Dendritic cell treated with granulocyte-macrophage colony-stimulating factor and Interleukin-4, amounts not matched to agents 40 ng/mL and 50 ng/mL, for 4 days (primary cell): ENCODE measurements around the gene LGR4.

Experiments used
- H3K27ac Mint-ChIP-seq: one replicate; pipeline ENCODE4 v1.8.0; 2022; ENCODE audit warnings: mild to moderate bottlenecking, mixed read lengths
- H3K27me3 Mint-ChIP-seq: one replicate; pipeline ENCODE4 v1.8.0; 2022; ENCODE audit warnings: mild to moderate bottlenecking, mixed read lengths
- H3K36me3 Mint-ChIP-seq: one replicate; pipeline ENCODE4 v1.8.0; 2022; ENCODE audit warnings: low read depth, mixed read lengths
- H3K4me1 Mint-ChIP-seq: one replicate; pipeline ENCODE4 v1.8.0; 2022; ENCODE audit warnings: low read depth, mixed read lengths
- H3K4me3 Mint-ChIP-seq: one replicate; pipeline ENCODE4 v1.8.0; 2022; ENCODE audit warnings: mild to moderate bottlenecking, moderate library complexity, mixed read lengths
- H3K9me3 Mint-ChIP-seq: one replicate; pipeline ENCODE4 v1.8.0; 2022; ENCODE audit warnings: mixed read lengths
- intact Hi-C: fragments of 100-400 bp; cut with micrococcal nuclease; formaldehyde crosslinking; loops from one replicate; pipeline ENCODE4 v1.15.0; 2022

The LGR4 gene

GRCh38 chr11:27420217-27420616 is 52.4 kb downstream of the LGR4 start:
- Mint-ChIP-seq H3K36me3 (no peaks in the 10 kb centered on the region), H3K4me1 (peaks cover 8% of the 10 kb centered on the region), H3K9me3 (no peaks in the 10 kb centered on the region), H3K27ac (no peak overlapping the region), H3K4me3 (no peak overlapping the region), H3K27me3 (no peaks in the 10 kb centered on the region)
- intact Hi-C loops, result no loop called here

GRCh38 chr11:27418356-27418755 is 54.2 kb downstream of the LGR4 start:
- intact Hi-C loops, result no loop called here

GRCh38 chr11:27416568-27417176 is 55.9 kb downstream of the LGR4 start:
- Mint-ChIP-seq H3K9me3 (no peaks in the 10 kb centered on the region), H3K27me3 (no peaks in the 10 kb centered on the region), H3K36me3 (no peaks in the 10 kb centered on the region), H3K27ac (no peak overlapping the region), H3K4me3 (no peak overlapping the region), H3K4me1 (no peaks in the 10 kb centered on the region)
- intact Hi-C loops, result no loop called here

More at GRCh38 chr11:27418356-27418755, 54.2 kb downstream of the LGR4 start:
- no peaks in the 10 kb centered on the region for H3K9me3 Mint-ChIP-seq
- H3K4me3 Mint-ChIP-seq, result no peak overlapping the region
- H3K4me1 Mint-ChIP-seq, result peaks cover 6% of the 10 kb centered on the region
- H3K27me3 Mint-ChIP-seq, result no peaks in the 10 kb centered on the region
- H3K27ac Mint-ChIP-seq, result no peak overlapping the region
- no peaks in the 10 kb centered on the region for H3K36me3 Mint-ChIP-seq

- intact Hi-C loops, result no loop called here
- Mint-ChIP-seq H3K36me3 (no peaks in the 10 kb centered on the region), H3K9me3 (no peaks in the 10 kb centered on the region), H3K27ac (no peak overlapping the region), H3K27me3 (no peaks in the 10 kb centered on the region), H3K4me3 (no peak overlapping the region), H3K4me1 (peaks cover 3% of the 10 kb centered on the region)
Observed at GRCh38 chr11:27414644-27415043, 57.9 kb downstream of the LGR4 start.

- Mint-ChIP-seq H3K27me3 (no peaks in the 10 kb centered on the region), H3K4me3 (no peak overlapping the region), H3K4me1 (peaks cover 6% of the 10 kb centered on the region), H3K36me3 (no peaks in the 10 kb centered on the region), H3K27ac (no peak overlapping the region), H3K9me3 (no peaks in the 10 kb centered on the region)
- intact Hi-C loops, result no loop called here
Observed at GRCh38 chr11:27413218-27413617, 59.4 kb downstream of the LGR4 start.

- no peak overlapping the region for H3K4me3 Mint-ChIP-seq
Observed at GRCh38 chr11:27412192-27412691, 60.3 kb downstream of the LGR4 start.

GRCh38 chr11:27411328-27411727 is 61.3 kb downstream of the LGR4 start:
- Mint-ChIP-seq H3K36me3 (no peaks in the 10 kb centered on the region), H3K27ac (no peak overlapping the region), H3K27me3 (no peaks in the 10 kb centered on the region), H3K4me1 (peaks cover 6% of the 10 kb centered on the region), H3K4me3 (no peak overlapping the region), H3K9me3 (no peaks in the 10 kb centered on the region)
- intact Hi-C loops, result no loop called here

More at GRCh38 chr11:27412192-27412691, 60.3 kb downstream of the LGR4 start:
- no peaks in the 10 kb centered on the region for H3K36me3 Mint-ChIP-seq
- peaks cover 6% of the 10 kb centered on the region for H3K4me1 Mint-ChIP-seq
- H3K27ac Mint-ChIP-seq, result no peak overlapping the region
- intact Hi-C loops, result no loop called here
- H3K27me3 Mint-ChIP-seq, result no peaks in the 10 kb centered on the region
- no peaks in the 10 kb centered on the region for H3K9me3 Mint-ChIP-seq

- no peak overlapping the region for H3K27ac Mint-ChIP-seq
- no peaks in the 10 kb centered on the region for H3K9me3 Mint-ChIP-seq
- intact Hi-C loops, result no loop called here
- H3K4me1 Mint-ChIP-seq, result peaks cover 6% of the 10 kb centered on the region
- no peak overlapping the region for H3K4me3 Mint-ChIP-seq
- no peaks in the 10 kb centered on the region for H3K27me3 Mint-ChIP-seq
- no peaks in the 10 kb centered on the region for H3K36me3 Mint-ChIP-seq
Observed at GRCh38 chr11:27410272-27410671, 62.3 kb downstream of the LGR4 start.

GRCh38 chr11:27409742-27410141 is 62.8 kb downstream of the LGR4 start:
- H3K4me3 Mint-ChIP-seq, result no peak overlapping the region
- no peak overlapping the region for H3K27ac Mint-ChIP-seq
- no peaks in the 10 kb centered on the region for H3K9me3 Mint-ChIP-seq
- no peaks in the 10 kb centered on the region for H3K27me3 Mint-ChIP-seq
- H3K4me1 Mint-ChIP-seq, result peaks cover 6% of the 10 kb centered on the region
- no peaks in the 10 kb centered on the region for H3K36me3 Mint-ChIP-seq
- intact Hi-C loops, result no loop called here

- H3K27me3 Mint-ChIP-seq, result no peaks in the 10 kb centered on the region
- H3K4me3 Mint-ChIP-seq, result no peak overlapping the region
- peaks cover 6% of the 10 kb centered on the region for H3K4me1 Mint-ChIP-seq
- H3K36me3 Mint-ChIP-seq, result no peaks in the 10 kb centered on the region
- intact Hi-C loops, result no loop called here
- H3K27ac Mint-ChIP-seq, result no peak overlapping the region
- no peaks in the 10 kb centered on the region for H3K9me3 Mint-ChIP-seq
Observed at GRCh38 chr11:27409049-27409448, 63.5 kb downstream of the LGR4 start.

- intact Hi-C loops, result no loop called here
- Mint-ChIP-seq H3K4me3 (no peak overlapping the region), H3K27me3 (no peaks in the 10 kb centered on the region), H3K36me3 (no peaks in the 10 kb centered on the region), H3K4me1 (peaks cover 6% of the 10 kb centered on the region), H3K27ac (no peak overlapping the region), H3K9me3 (no peaks in the 10 kb centered on the region)
Observed at GRCh38 chr11:27408246-27408800, 64.3 kb downstream of the LGR4 start.

- Mint-ChIP-seq H3K36me3 (no peaks in the 10 kb centered on the region), H3K9me3 (no peaks in the 10 kb centered on the region), H3K27ac (no peak overlapping the region), H3K4me3 (no peak overlapping the region), H3K4me1 (peaks cover 6% of the 10 kb centered on the region), H3K27me3 (no peaks in the 10 kb centered on the region)
- intact Hi-C loops, result no loop called here
Observed at GRCh38 chr11:27406498-27407354, 65.9 kb downstream of the LGR4 start.

- Mint-ChIP-seq H3K36me3 (no peaks in the 10 kb centered on the region), H3K27me3 (no peaks in the 10 kb centered on the region), H3K4me3 (no peak overlapping the region), H3K4me1 (peaks cover 6% of the 10 kb centered on the region), H3K27ac (no peak overlapping the region), H3K9me3 (no peaks in the 10 kb centered on the region)
- intact Hi-C loops, result no loop called here
Observed at GRCh38 chr11:27405134-27405533, 67.5 kb downstream of the LGR4 start.

- H3K36me3 Mint-ChIP-seq, result no peaks in the 10 kb centered on the region
- no peaks in the 10 kb centered on the region for H3K27me3 Mint-ChIP-seq
- intact Hi-C loops, result no loop called here
Observed at GRCh38 chr11:27404427-27404826, 68.2 kb downstream of the LGR4 start.

More at GRCh38 chr11:27404427-27404826, 68.2 kb downstream of the LGR4 start:
- Mint-ChIP-seq H3K27ac (no peak overlapping the region), H3K4me1 (peaks cover 2% of the 10 kb centered on the region), H3K9me3 (no peaks in the 10 kb centered on the region), H3K4me3 (no peak overlapping the region)
